Measurements from ENCODE around the gene EIF2B2.

GRCh38 chr14:74981833-74982232 is 20.9 kb upstream of the EIF2B2 start:
- no peak for TF ChIP-seq CTCF (IDR thresholded peaks at IDR 0.05)
- no peak for TF ChIP-seq POLR2A (IDR thresholded peaks at IDR 0.05)

Measured in uterus (tissue), 2 donors.